GM19023 (cell line): ENCODE measurements around the gene PSMD4.
"Not testable (repeated sequence)": the region's sequence is repeated elsewhere in the genome, so short reads cannot be mapped to it uniquely, and the experiment has no call there.

Experiments used
- ATAC-seq: cut with Tn5 transposase; IDR thresholded peaks from one replicate; pipeline ENCODE4 v1.9.1; 2021; ENCODE audit warnings: mild to moderate bottlenecking, moderate library complexity; ENCODE audit not compliant: unreplicated experiment

PSMD4 gene

GRCh38 chr1:151267760-151268159, 13.2 kb downstream of the PSMD4 start:
- ATAC-seq, result no peak

DNA sequence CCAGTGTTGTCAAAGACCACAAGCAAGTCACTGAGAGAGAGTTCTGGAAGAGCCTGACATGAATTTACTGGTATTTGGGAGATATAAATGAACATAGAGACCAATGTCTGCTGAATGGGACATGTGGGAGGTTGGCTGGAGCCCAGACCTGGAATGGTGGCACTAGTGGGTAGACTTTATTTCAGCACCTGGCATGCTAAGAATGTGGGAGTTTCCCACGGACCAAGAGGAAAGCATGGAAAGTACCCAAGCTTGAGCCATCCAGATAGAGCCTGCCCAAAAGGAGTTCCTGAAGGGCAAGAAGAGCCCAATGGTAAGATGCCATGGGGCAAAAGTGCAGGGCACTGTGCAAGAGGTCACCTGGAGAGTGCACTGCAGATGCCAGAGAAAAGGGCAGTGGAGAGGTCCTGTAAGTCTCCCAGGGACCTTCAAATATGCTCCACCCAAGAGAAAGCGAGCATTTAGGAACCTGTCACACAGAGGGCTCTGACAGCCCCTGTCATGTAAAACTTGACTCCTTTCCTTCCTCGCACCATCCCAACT, 19.5 kb downstream of the PSMD4 start:
- no peak for ATAC-seq

- ATAC-seq, result not testable (repeated sequence)
These were observed 20.8 kb downstream of the PSMD4 start for GRCh38 chr1:151275341-151275740.

GRCh38 chr1:151277249-151277648, 22.7 kb downstream of the PSMD4 start:
- ATAC-seq, result no peak

GRCh38 chr1:151281225-151281968, 26.9 kb downstream of the PSMD4 start:
- peak; percentile 33 for ATAC-seq

DNA sequence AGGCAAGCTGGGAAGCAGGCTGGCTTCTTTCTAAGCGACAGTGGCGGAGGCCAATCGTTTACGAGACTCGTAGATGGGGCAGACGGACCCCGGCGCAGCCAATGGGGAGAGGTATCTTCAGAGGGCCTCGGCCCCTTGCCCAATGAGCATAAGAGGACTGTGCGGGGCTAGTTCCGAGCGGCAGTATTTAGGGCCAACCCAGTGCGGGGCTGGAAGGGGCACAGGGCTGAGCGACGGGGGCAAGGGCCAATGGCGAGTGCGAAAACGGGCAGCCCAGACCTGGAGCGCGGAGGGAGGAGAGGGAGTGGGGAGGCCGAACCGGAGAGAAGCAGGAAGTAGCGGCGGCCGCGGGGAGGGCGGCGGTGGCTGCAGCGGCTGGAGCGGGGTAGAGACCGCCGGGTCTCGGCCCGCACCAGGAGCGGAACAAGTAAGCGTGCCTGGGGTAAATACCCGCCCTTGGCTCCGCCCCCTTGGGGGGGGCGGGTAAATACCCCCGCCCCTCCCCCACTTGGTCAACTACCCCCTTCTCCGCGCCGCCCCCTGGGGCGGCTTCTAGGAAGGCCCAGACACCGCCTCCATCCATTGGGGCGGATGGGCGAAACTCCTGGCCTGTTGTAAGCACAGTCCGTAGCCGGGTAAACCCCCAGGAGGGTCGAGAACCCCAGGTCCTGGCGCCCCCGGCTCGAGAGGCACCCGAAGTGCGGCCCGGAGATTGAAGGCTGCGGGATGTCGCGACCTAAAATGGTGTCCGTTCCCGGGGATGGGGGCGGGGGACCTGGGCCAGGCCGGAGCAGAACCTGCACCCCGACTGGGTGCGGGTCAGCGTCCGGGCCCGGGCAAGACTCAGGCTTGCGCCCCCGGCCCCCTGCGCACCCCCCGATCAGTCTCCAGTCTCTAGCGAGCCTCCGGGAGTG, 27.7 kb downstream of the PSMD4 start, which contains the start of gene ZNF687:
Gene ZNF687 (plus strand): TSS at position 331 of the 914 bp plus-strand sequence. CDS start 3,993 bp downstream, outside the sequence.
- peak; percentile 89 for ATAC-seq

DNA sequence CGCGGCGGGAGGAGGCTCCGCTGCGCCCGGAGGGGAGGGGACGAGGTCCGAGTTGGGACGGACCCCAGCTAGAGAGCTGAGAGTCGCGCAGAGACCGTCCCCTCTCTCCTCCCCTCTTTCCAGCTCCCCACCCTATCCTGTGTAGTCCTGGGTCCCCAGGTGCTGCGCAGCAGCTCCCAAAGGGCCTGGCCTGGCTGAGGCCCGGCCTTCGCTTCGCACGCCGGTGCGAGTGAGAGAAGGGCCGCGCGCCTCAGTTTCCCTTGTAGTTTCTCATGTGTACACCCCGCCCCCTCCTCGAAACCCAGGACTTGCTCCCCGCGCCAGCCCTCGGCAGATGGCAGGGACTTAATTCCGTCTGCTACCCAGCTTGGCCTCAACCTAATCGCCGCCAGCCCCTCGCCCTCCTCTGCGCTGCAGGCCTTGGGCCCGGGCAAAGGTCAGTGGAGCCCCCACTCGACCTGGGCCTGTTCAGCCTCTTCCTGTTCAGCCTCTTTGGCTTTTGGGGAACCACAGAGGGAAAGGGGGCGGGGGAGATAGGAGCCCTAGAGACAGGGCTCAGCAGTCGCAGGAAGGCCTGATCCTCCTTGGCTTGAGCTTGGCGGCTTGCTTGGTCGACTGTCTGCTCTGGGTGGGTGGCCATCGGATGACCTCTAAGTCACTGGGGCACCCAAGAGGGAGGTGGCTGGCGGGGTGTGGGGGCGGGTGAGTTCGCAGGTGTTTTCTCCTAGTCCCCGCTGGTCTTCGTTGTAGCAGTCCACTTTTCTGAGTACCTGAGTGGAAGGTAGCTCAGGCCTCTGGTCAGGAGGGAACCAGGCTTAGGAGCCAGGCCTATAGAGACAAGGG, 28.6 kb downstream of the PSMD4 start:
- no peak for ATAC-seq

DNA sequence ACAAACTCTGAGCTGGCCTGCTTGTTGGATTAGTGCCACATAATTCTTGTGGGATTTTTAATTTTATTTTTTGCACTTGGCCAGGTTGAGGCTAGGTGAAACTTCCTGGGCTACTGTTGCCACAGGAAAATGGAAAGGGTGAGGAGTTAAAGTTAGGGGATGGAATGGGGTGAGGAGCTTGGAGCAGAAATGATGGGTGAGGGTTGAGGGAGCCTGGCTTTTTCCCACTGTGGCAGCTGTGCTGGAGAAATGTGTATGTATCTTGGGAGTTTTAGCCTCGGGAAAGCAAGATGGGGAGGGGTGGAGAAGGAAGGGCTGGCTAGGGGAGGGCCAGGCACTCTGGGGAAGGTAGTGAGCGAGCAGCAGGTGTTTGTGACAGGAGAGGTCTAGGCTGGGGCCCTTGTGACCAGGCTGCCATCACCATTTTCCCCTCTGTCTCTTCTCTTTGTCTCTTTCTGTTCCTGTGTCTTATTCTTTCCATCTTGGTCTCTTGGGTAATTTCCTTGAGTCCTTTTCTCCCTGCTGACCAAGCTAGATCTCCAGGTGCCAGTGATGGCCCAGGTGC, 29.6 kb downstream of the PSMD4 start:
- no peak for ATAC-seq

DNA sequence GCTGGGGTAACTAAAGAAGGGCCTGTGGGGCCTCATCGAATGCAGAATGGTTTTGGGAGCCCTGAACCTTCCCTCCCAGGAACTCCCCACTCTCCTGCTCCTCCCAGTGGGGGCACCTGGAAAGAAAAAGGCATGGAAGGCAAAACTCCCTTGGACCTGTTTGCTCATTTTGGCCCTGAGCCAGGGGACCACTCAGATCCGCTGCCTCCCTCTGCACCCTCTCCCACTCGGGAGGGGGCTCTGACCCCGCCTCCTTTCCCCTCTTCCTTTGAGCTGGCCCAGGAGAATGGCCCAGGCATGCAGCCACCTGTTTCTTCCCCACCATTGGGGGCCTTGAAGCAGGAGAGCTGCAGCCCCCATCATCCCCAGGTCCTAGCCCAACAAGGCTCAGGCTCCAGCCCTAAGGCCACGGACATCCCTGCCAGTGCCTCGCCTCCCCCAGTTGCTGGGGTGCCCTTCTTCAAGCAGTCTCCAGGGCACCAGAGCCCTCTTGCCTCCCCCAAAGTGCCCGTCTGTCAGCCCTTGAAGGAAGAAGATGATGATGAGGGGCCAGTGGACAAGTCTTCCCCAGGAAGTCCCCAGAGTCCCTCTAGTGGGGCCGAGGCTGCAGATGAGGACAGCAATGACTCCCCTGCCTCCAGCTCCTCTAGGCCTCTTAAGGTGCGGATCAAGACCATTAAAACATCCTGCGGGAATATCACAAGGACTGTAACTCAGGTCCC, 32.2 kb downstream of the PSMD4 start:
- ATAC-seq, result no peak

DNA sequence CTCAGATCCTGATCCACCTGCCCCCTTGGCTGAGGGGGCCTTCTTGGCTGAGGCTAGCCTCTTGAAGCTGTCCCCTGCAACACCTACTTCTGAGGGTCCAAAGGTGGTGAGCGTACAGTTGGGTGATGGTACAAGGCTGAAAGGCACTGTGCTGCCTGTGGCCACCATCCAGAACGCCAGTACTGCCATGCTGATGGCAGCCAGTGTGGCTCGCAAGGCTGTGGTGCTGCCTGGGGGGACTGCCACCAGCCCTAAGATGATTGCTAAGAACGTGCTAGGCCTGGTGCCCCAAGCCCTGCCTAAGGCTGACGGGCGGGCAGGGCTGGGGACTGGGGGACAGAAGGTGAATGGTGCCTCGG, 32.8 kb downstream of the PSMD4 start:
- ATAC-seq, result no peak

GRCh38 chr1:151287767-151288500, 33.4 kb downstream of the PSMD4 start:
- ATAC-seq, result no peak

- ATAC-seq, result no peak
These were observed 34.0 kb downstream of the PSMD4 start for GRCh38 chr1:151288502-151288901.

DNA sequence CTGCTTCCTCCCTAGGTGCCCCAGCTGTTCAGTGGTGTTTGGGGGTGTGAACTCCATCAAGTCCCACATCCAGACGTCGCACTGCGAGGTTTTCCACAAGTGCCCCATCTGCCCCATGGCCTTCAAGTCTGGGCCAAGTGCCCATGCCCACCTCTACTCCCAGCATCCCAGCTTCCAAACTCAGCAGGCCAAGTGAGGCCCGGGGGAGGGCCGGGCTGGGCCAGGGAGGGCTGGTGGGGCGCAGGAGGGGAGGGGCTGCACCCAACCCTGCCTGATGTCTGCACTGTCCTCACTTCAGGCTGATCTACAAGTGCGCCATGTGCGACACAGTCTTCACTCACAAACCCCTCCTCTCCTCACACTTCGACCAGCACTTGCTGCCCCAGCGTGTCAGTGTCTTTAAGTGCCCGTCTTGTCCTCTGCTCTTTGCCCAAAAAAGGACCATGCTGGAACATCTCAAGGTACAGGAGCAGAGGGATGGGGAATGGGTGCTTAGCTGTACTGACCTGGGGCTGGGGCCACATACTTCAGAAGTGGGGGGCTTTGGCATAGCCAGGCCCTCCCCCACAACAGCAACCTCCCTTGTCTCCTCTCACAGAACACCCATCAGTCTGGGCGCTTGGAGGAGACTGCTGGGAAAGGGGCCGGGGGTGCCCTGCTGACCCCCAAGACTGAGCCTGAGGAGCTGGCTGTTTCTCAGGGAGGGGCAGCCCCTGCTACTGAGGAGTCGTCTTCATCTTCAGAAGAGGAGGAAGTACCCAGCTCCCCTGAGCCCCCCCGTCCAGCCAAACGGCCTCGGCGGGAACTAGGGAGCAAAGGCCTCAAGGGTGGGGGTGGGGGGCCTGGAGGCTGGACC, 34.8 kb downstream of the PSMD4 start:
- ATAC-seq, result no peak

DNA sequence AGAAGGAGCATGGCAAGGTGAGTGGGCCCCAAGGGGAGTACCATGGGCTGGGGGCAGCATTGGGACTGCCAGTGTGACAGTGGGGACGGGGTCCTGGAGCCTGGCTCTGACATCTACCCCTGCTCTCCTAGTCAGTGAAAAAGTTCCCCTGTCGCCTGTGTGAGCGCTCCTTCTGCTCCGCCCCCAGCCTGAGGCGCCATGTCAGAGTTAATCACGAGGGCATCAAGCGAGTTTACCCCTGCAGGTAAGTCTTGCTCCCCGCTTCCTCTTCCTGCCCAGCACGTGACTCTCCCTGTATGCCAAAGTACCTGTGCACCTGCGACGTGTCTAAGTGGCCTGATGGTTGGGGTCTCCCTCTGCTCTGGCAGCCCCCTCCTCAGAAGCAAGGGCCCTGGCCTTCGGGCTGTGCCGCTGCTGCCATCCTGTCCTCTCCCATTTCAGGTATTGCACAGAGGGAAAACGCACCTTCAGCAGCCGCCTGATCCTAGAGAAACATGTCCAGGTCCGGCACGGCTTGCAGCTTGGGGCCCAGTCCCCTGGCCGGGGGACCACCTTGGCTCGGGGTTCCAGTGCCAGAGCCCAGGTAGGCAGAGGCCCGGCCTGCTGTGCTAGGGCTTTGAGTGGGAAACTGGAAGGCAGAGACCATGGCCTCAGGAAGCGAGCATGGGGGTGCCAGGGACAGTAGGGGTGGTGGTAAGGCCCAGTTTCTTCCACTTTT, 35.6 kb downstream of the PSMD4 start:
- no peak for ATAC-seq

GRCh38 chr1:151290709-151291303, 36.3 kb downstream of the PSMD4 start:
- ATAC-seq, result no peak

- ATAC-seq, result no peak
These were observed 37.9 kb downstream of the PSMD4 start for GRCh38 chr1:151292207-151293030.
